CMK (cell line): ENCODE data around the gene OR2M2.

ENCODE experiments used
- DNase-seq: peaks from one replicate; pipeline ENCODE4 v3.0.0-alpha.2; 2010; ENCODE audit warnings: low read depth

The OR2M2 gene, protein sequence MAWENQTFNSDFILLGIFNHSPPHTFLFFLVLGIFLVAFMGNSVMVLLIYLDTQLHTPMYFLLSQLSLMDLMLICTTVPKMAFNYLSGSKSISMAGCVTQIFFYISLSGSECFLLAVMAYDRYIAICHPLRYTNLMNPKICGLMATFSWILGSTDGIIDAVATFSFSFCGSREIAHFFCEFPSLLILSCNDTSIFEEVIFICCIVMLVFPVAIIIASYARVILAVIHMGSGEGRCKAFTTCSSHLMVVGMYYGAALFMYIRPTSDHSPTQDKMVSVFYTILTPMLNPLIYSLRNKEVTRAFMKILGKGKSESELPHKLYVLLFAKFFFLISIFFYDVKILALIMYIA

DNA sequence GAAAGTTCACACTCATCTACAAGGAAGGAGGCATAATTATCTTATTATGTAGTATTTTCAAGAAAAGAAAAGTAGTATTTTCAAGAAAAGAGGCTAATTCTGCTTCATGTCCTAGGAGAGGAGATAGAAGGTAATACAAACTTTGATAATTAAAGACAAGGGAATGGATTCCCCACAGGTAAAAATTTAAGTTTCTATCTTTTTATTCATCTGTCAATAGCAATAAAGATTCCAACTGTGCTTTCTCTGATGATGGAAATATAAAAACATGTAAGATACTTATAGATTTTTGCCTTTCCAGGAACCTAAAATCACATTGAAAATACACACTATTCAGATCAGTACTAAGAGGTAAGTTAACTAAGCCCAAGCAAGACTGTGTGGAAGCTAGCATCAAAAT, at the start of gene OR2M2:
Gene OR2M2, plus strand, starts transcription at position 301 of the 400 bp plus-strand sequence. CDS start 5,165 bp downstream, outside the sequence.
- no peak for DNase-seq

GRCh38 chr1:248127653-248128052, 47.0 kb upstream of the OR2M2 start:
- DNase-seq = no peak

DNA sequence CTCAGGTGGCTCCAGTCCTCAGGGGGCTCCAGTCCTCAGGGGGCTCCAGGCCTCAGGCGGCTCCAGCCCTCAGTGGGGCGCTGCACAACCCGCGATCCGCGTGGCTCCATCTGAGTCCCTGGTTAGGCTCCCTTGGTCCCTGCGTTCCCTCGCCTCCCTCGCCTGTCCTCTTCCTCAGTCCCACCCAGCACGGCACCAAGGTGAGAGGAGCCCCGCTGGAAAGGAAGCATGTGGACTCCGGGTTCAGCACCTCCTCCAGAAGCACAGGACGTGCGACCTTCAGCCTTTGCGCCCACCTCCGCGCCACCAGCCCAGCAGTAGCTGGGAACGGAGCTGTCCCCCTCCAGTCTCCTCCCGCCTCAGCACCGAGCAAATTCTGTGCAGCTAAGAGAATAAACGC, 37.8 kb upstream of the OR2M2 start:
- DNase-seq = no peak

GRCh38 chr1:248140846-248141245, 33.8 kb upstream of the OR2M2 start:
- DNase-seq = no peak

- DNase-seq = no peak
Observed at GRCh38 chr1:248143311-248143710, 31.3 kb upstream of the OR2M2 start.

DNA sequence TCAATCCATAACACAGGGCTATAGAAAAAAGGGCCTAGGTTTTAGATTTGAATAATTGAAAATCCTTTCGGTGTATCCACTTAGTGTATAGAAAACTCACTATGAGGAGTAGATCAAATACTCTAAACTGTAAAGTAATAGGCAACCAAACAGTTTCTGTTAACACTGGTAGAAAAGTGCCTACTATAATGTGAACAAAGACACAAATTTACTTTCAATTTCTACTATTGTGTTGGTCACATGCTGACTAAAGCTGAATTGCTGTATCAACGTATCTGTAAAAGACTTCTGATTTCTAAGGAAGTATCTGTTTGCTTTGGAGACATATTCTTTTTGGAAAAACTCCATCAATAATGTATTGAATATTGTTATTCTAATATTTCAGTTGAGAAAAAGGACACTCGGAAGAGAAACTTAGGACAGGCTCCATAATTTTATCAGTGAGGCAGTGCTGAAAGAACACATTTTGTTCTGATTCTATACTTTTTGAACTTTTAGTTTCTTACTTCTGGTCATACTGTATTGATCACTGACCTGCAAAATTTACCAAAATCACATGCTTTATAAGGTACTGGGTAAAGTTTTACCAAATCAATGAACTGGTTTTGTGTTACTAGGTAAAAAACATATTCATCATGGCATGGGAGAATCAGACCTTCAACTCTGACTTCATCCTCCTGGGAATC, 30.0 kb upstream of the OR2M2 start, which contains the start of gene OR2M5:
Gene OR2M5, plus strand, starts transcription at position 636 of the 686 bp plus-strand sequence. Its CDS starts 0 bp downstream, at position 636.
- DNase-seq = no peak

- DNase-seq = no peak
Observed at GRCh38 chr1:248152056-248152827, 22.4 kb upstream of the OR2M2 start.

DNA sequence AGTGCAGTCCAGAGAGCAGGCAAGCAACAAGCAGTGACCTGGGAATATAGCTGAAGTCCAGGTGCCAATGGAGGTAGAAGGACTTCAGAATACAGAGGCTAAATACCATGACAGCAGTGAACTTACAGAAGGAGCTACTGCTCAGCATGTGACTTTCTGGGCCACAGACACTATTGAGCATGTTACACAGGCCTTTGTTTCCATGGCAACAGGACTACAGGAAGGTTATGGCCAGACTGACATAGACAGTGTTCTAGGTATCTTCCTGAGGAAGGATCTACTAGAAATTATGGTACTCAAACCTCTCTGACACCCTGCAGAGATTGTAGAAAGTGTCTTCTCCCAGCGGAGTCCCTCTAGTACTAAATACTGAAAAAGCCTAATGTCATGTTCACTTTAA, 18.7 kb upstream of the OR2M2 start:
- DNase-seq = peak; percentile 2

DNA sequence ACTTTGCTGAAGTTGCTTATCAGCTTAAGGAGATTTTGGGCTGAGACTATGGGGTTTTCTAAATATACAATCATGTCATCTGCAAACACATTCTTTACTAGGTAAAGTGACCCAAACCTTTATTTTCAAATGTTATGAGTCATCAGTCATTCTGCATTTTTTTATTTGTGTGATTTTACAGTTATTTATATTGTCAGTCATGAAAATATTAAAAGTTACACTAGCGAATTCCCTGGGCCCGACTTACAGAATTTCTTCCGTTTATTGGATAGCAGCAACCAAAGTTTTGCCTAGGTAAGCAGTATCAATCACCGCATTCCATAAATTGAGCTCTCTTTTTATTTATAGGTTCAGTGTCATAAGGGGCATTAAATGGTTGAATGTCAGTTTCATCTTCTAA, 15.9 kb upstream of the OR2M2 start:
- no peak for DNase-seq

- no peak for DNase-seq
Observed at GRCh38 chr1:248164031-248164430, 10.6 kb upstream of the OR2M2 start.

- no peak for DNase-seq
Observed at GRCh38 chr1:248165186-248165585, 9.4 kb upstream of the OR2M2 start.

DNA sequence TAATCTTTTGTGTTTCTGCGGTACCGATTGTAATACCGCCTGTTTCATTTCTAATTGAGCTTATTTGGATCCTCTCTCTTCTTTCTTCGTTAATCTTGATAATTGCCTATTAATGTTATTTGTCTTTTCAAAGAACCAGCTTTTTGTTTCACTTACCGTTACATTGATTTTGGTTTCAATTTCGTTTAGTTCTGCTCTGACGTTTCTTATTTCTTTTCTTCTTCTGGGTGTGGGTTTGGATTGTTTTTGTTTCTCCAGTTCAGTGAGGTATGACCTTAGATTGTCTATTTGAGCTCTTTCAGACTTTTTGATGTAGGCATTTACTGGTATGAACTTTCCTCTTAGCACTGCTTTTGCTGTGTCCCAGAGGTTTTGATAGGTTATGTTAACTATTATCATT, 9.4 kb downstream of the OR2M2 start:
- DNase-seq = no peak

- no peak for DNase-seq
Observed at GRCh38 chr1:248187363-248187762, 12.7 kb downstream of the OR2M2 start.

DNA sequence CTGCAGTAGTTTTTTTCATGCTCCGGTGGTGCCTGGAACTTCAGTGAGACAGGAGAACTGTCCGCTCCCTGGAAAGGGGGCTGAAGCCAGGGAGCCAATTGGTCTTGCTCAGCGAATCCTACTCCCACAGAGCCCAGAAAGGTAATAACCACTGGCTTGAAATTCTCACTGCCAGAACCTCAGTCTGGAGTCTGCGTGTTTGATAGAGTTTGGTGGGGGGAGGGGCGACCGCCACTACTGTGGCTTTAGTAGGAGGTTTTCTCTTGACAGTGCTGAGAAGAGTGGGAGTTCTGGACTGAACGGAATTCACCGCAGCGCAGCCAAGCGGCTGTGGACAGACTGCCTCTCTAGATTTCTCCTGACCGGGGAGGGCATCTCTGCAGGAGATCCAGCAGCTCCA, 14.4 kb downstream of the OR2M2 start:
- DNase-seq = no peak

DNA sequence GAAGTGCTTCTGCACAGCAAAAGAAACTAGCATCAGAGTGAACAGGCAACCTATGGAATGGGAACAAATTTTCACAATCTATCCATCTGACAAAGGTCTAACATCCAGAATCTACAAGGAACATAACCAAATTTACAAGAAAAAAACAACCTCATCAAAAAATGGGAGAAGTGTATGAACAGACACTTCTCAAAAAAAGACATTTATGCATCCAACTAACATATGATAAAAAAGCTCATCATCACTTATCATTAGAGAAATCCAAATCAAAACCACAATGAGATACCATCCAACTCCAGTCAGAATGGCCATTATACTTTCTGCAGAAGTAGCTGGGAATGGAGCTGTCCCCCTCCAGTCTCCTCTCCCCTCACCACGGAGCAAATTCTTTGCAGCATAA, 19.5 kb downstream of the OR2M2 start:
- DNase-seq = no peak

DNA sequence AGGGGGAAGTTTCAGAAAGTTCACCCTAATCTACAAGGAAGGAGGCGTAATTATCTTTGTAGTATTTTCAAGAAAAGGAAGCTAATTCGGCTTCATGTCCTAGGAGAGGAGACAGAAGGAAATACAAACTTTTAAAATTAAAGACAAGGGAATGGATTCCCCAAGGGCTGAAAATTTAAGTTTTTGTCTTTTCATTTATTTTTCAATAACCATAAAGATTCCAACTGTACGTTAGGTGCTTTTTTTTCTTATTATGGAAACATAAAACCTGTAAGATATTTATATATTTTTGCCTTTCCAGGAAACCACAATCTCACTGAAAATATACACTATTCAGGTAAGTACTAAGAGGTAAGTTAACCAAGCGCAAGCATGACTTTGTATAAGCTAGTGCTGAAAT, 22.3 kb downstream of the OR2M2 start, which contains the start of gene OR2M3:
Gene OR2M3, plus strand, starts transcription at position 301 of the 400 bp plus-strand sequence. CDS start 5,803 bp downstream, outside the sequence.
- DNase-seq = peak; percentile 2

DNA sequence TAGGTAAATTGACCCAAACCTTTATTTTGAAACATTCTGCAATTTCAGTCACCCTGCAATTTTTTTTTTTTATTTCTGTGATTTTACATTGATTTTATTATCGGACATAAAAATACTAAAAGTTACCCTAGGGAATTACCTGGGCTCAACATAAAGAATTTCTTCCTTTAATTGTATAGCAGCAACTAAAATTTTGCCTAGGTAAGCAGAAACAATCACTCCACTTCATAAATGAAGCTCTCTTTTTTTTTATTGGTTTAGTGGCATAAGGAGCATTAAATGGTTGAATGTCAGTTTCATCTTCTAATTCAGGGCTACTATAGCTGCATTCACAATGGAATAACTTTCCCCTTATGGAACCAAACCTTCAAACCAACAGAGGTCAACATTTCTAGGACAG, 41.3 kb downstream of the OR2M2 start:
- no peak for DNase-seq

DNA sequence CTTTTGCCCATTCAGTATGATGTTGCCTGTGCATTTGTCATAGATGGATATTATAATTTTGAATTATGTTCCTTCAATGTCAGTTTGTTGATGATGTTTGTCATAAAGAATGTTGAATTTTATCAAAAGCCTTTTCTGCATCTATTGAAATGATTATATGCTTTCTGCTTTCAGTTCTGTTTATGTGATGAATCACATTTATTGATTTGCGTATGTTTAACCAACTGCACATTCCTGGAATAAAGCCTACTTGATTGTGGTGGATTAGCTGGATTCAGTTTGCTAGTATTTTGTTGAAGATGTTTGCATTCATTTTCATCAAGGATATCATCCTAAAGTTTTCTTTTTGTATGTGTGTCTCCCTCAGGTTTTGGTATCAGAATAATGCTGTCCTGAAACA, 50.9 kb downstream of the OR2M2 start:
- no peak for DNase-seq

DNA sequence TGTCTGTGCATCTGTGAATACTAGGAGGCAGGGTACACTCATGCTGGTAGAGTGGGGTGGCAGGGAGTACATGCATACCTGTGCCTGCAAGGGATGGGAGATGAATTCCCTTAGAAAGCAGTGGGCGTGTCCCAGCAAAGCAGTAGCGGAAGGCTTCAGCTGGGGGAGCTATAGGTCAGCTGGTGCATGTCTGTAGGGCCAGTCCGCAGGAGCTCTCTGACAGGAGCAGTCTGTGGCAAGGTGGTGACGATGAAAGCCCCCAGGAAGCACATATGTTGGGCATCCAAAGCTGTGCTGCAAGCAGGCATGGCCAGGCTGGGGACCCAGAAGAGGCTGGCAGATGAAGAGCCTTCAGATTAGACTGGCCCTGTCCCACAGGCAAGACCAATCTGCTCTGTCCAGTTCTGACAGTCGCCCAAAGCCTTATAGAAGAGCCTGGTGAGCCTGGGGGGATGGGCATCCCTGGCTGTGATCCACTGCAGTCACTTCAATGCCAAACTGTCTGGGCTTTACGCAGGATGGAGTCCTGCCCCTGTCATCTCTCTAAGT, 54.8 kb downstream of the OR2M2 start:
- DNase-seq = no peak
